ENCODE results near the gene ALDH1A3. TPM values are rescaled to one million over a fixed set of nuclear protein-coding genes. Genes with fewer than 3 reads are reported as not detected.
"Not testable (repeated sequence)": the region's sequence is repeated elsewhere in the genome, so short reads cannot be mapped to it uniquely, and the experiment has no call there.

Gene ALDH1A3
- total RNA-seq, 1 experiment from 2014 or later = 5,398 TPM

GRCh38 chr15:100849021-100849854 is 30.4 kb upstream of the ALDH1A3 start:
- Histone ChIP-seq H3K27me3 (ENCODE audit: low read length) (no peaks in the 10 kb centered on the region), H3K9ac (ENCODE audit: low read length) (peak overlapping the region; percentile 99), H3F3A (ENCODE audit: low read length, unreplicated experiment) (no peaks in the 10 kb centered on the region), H4K20me1 (ENCODE audit: low read length) (peaks cover 10% of the 10 kb centered on the region; the same call in 1 of the 2 replicates), H3K9me3 (ENCODE audit: low read length) (no peaks in the 10 kb centered on the region), H3K36me3 (ENCODE audit: low read depth, low read length) (peaks cover 32% of the 10 kb centered on the region), H3K79me2 (ENCODE audit: low read length) (peaks cover 58% of the 10 kb centered on the region), H3K4me2 (ENCODE audit: low read length) (peak overlapping the region; percentile 84), H3K27ac (ENCODE audit: low read length) (peak overlapping the region; percentile 98), H3K4me3 (ENCODE audit: low read length) (peak overlapping the region; percentile 77), H2AFZ (ENCODE audit: low read length) (peak overlapping the region; percentile 64), H3K4me1 (ENCODE audit: insufficient read depth, low read length) (peaks cover 45% of the 10 kb centered on the region), H3K9me2 (replicated peaks; ENCODE audit: low read length) (no peaks in the 10 kb centered on the region)
- BruUV-seq (replicated peaks) = TSS peak; percentile 79
- intact Hi-C loops (cut with micrococcal nuclease) = loop anchor here (1.0 to 2.0 kb wide), 2 partner anchors 24 to 128 kb away; no protein-coding TSS in a partner anchor
- POLR2A ChIA-PET (ENCODE audit: unreplicated experiment) = interaction anchor here (0.5 to 1.6 kb wide), 7 partner anchors 28 to 498 kb away, joined by 3 to 18 read pairs (median 6); partner anchors contain the start of gene ALDH1A3
- peak; percentile 86 for DNase-seq
- no peak for TF ChIP-seq EZH2 (IDR thresholded peaks at IDR 0.05; ENCODE audit: low read length, unreplicated experiment)
- TF ChIP-seq CTCF (conservative IDR thresholded peaks at IDR 0.05; ENCODE audit: low read depth, low read length) = peak; percentile 68
- ATAC-seq = peak; percentile 79
- CTCF ChIA-PET = no interaction called here

- peaks cover 10% of the 10 kb centered on the region; the same call in 1 of the 2 replicates for H4K20me1 ChIP-seq (ENCODE audit: low read length)
- peak overlapping the region; percentile 99 for H3K9ac ChIP-seq (ENCODE audit: low read length)
- peak overlapping the region; percentile 64 for H2AFZ ChIP-seq (ENCODE audit: low read length)
- peak overlapping the region; percentile 77 for H3K4me3 ChIP-seq (ENCODE audit: low read length)
- ATAC-seq (no peak), DNase-seq (no peak)
- no peaks in the 10 kb centered on the region for H3K9me3 ChIP-seq (ENCODE audit: low read length)
- no TSS peak for BruUV-seq (replicated peaks)
- POLR2A ChIA-PET (ENCODE audit: unreplicated experiment) = interaction anchor here (0.5 to 1.6 kb wide), 3 partner anchors 30 to 128 kb away, joined by 5 to 18 read pairs (median 14); partner anchors contain the start of gene ALDH1A3
- H3K36me3 ChIP-seq (ENCODE audit: low read depth, low read length) = peaks cover 37% of the 10 kb centered on the region
- peak overlapping the region; percentile 98 for H3K27ac ChIP-seq (ENCODE audit: low read length)
- H3K79me2 ChIP-seq (ENCODE audit: low read length) = peaks cover 64% of the 10 kb centered on the region
- TF ChIP-seq CTCF (conservative IDR thresholded peaks at IDR 0.05; ENCODE audit: low read depth, low read length) (no peak), EZH2 (IDR thresholded peaks at IDR 0.05; ENCODE audit: low read length, unreplicated experiment) (no peak), EZH2phosphoT487 (IDR thresholded peaks at IDR 0.05; ENCODE audit: borderline replicate concordance, low read length) (no peak)
- CTCF ChIA-PET = no interaction called here
- intact Hi-C loops (cut with micrococcal nuclease) = loop anchor here (1.0 to 2.0 kb wide), 3 partner anchors 23 to 137 kb away; no protein-coding TSS in a partner anchor
- H3K4me1 ChIP-seq (ENCODE audit: insufficient read depth, low read length) = peaks cover 40% of the 10 kb centered on the region
- H3F3A ChIP-seq (ENCODE audit: low read length, unreplicated experiment) = no peaks in the 10 kb centered on the region
- H3K9me2 ChIP-seq (replicated peaks; ENCODE audit: low read length) = no peaks in the 10 kb centered on the region
- H3K4me2 ChIP-seq (ENCODE audit: low read length) = peak overlapping the region; percentile 84
- H3K27me3 ChIP-seq (ENCODE audit: low read length) = no peaks in the 10 kb centered on the region
Observed at GRCh38 chr15:100849855-100850218, 29.8 kb upstream of the ALDH1A3 start.

- peak overlapping the region; percentile 99 for H3K9ac ChIP-seq (ENCODE audit: low read length)
- CTCF ChIA-PET; H3F3A ChIP-seq (ENCODE audit: low read length, unreplicated experiment); H2AFZ ChIP-seq (ENCODE audit: low read length); H3K9me3 ChIP-seq (ENCODE audit: low read length); H3K9me2 ChIP-seq (replicated peaks; ENCODE audit: low read length); ATAC-seq; H3K27me3 ChIP-seq (ENCODE audit: low read length): not testable (repeated sequence)
- intact Hi-C loops (cut with micrococcal nuclease) = loop anchor here (2.0 kb wide), 1 partner anchor 139 kb away; no protein-coding TSS in a partner anchor
- TSS peak; percentile 28 for BruUV-seq (replicated peaks)
- peak overlapping the region; percentile 84 for H3K4me2 ChIP-seq (ENCODE audit: low read length)
- peaks cover 38% of the 10 kb centered on the region for H3K4me1 ChIP-seq (ENCODE audit: insufficient read depth, low read length)
- POLR2A ChIA-PET (ENCODE audit: unreplicated experiment) = interaction anchor here (0.6 kb wide), 3 partner anchors 130 to 513 kb away, joined by 3 to 8 read pairs (median 3); no protein-coding TSS in a partner anchor
- peak; percentile 29 for DNase-seq
- H3K36me3 ChIP-seq (ENCODE audit: low read depth, low read length) = peaks cover 49% of the 10 kb centered on the region
- H3K4me3 ChIP-seq (ENCODE audit: low read length) = peak overlapping the region; percentile 77
- H4K20me1 ChIP-seq (ENCODE audit: low read length) = peaks cover 10% of the 10 kb centered on the region; the same call in 1 of the 2 replicates
- H3K27ac ChIP-seq (ENCODE audit: low read length) = peak overlapping the region; percentile 98
- peaks cover 65% of the 10 kb centered on the region for H3K79me2 ChIP-seq (ENCODE audit: low read length)
Observed at GRCh38 chr15:100851428-100852015, 28.1 kb upstream of the ALDH1A3 start.

All from PC-3 (cell line).